SK-N-MC (cell line): ENCODE results near the gene GRIA1.

Experiments
- EZH2 ChIP-seq: fragments of 200-600 bp; sonication (generic); IDR thresholded peaks from one replicate; pipeline ENCODE4 v1.6.1; 2017; ENCODE audit warnings: antibody characterized with exemption
- FOXP2 ChIP-seq: optimal IDR thresholded peaks from 2 replicates; pipeline ENCODE3; 2011; ENCODE audit warnings: mild to moderate bottlenecking, moderate library complexity; ENCODE audit not compliant: insufficient read depth; ENCODE audit errors: extremely low read length, control extremely low read depth
- POLR2AphosphoS5 ChIP-seq: IDR thresholded peaks from 2 replicates; pipeline ENCODE4 v1.6.1; 2012; ENCODE audit warnings: mild to moderate bottlenecking, low read depth, low read length, borderline replicate concordance

DNA sequence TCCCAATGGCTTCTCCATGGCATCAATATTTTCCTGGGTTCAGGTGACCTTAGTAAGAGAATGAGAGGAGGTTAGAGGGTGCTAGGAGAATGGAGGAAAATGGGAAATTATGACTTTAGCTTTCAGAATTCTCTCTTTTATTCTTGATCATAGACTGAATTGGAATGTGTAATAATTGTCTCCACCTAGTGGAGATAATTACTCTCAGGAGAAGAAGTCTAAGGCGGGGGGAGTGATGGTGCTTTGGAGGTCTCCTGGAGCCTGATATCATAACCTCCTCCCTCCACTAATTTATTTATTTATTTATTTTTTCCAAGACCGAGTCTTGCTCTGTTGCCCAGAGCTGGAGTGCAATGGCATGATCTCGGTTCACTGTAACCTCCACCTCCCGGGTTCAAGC, 221.3 kb downstream of the GRIA1 start:
- TF ChIP-seq EZH2 (no peak), POLR2AphosphoS5 (no peak), FOXP2 (no peak)
